GM18507 (cell line): ENCODE results near the gene SLC19A1.
"Not testable (repeated sequence)": the region's sequence is repeated elsewhere in the genome, so short reads cannot be mapped to it uniquely, and the experiment has no call there.

Experiments used
- DNase-seq: peaks from one replicate; pipeline ENCODE4 v3.0.0; 2011; ENCODE audit warnings: low read depth; ENCODE audit not compliant: insufficient read length; ENCODE audit errors: extremely low spot score
- FAIRE-seq: peaks from 2 replicates; lab custom pipeline; 2011; peaks lifted over from hg19 to GRCh38; lab: Jason Lieb, UNC

SLC19A1 gene

GRCh38 chr21:45511007-45511406 lies 31.2 kb downstream of the SLC19A1 start:
- FAIRE-seq (no peak), DNase-seq (no peak)

GRCh38 chr21:45510466-45510955 lies 31.7 kb downstream of the SLC19A1 start:
- DNase-seq (no peak), FAIRE-seq (no peak)

- no peak for DNase-seq
- no peak for FAIRE-seq
Observed at GRCh38 chr21:45509566-45510465, 32.4 kb downstream of the SLC19A1 start.

GRCh38 chr21:45508607-45509565 lies 33.4 kb downstream of the SLC19A1 start:
- DNase-seq (no peak), FAIRE-seq (no peak)

GRCh38 chr21:45507888-45508508 lies 34.2 kb downstream of the SLC19A1 start:
- no peak for FAIRE-seq
- no peak for DNase-seq

GRCh38 chr21:45507523-45507875 lies 34.7 kb downstream of the SLC19A1 start:
- DNase-seq (no peak), FAIRE-seq (no peak)

- FAIRE-seq (no peak), DNase-seq (no peak)
Observed at GRCh38 chr21:45506836-45507522, 35.3 kb downstream of the SLC19A1 start.

- DNase-seq (no peak), FAIRE-seq (no peak)
Observed at GRCh38 chr21:45506241-45506817, 35.9 kb downstream of the SLC19A1 start.

GRCh38 chr21:45505416-45506021 lies 36.7 kb downstream of the SLC19A1 start:
- FAIRE-seq = no peak
- DNase-seq = no peak

GRCh38 chr21:45504516-45505415 lies 37.5 kb downstream of the SLC19A1 start:
- no peak for DNase-seq
- FAIRE-seq = no peak

- no peak for DNase-seq
- no peak for FAIRE-seq
Observed at GRCh38 chr21:45504021-45504515, 38.2 kb downstream of the SLC19A1 start.

- not testable (repeated sequence) for DNase-seq, FAIRE-seq
Observed at GRCh38 chr21:45503226-45503625, 39.0 kb downstream of the SLC19A1 start.

GRCh38 chr21:45502600-45502999 lies 39.6 kb downstream of the SLC19A1 start:
- no peak for DNase-seq
- no peak for FAIRE-seq

GRCh38 chr21:45502006-45502345 lies 40.3 kb downstream of the SLC19A1 start:
- FAIRE-seq (no peak), DNase-seq (no peak)

- not testable (repeated sequence) for FAIRE-seq, DNase-seq
Observed at GRCh38 chr21:45501081-45502005, 40.9 kb downstream of the SLC19A1 start.

- FAIRE-seq = no peak
- DNase-seq = no peak
Observed at GRCh38 chr21:45499970-45500577, 42.2 kb downstream of the SLC19A1 start.
